Prostate gland (tissue), 2 donors: ENCODE results near the gene OTX2.

Experiments
- CTCF ChIP-seq, 4 experiments: fragments of 200-600 bp in 2 of 4; fragments of 450-650 bp in 2 of 4; sonication (generic) in 2 of 4; IDR thresholded peaks; 1 replicate in 3 of 4; 2 replicates in 1 of 4; pipeline ENCODE4 v1.5.1; 2016 to 2019; ENCODE audit warnings: antibody characterized with exemption in 4 of 4, mild to moderate bottlenecking in 2 of 4, moderate library complexity in 2 of 4
- POLR2A ChIP-seq: fragments of 450-650 bp; IDR thresholded peaks from one replicate; pipeline ENCODE4 v1.6.1; 2016; ENCODE audit warnings: antibody characterized with exemption, mild to moderate bottlenecking

- TF ChIP-seq CTCF (IDR thresholded peaks at IDR 0.05) (no peak), POLR2A (no peak)
These were observed 2.2 kb downstream of the OTX2 start for GRCh38 chr14:56808110-56808382.
